ENCODE results near the gene DYRK3.

DNA sequence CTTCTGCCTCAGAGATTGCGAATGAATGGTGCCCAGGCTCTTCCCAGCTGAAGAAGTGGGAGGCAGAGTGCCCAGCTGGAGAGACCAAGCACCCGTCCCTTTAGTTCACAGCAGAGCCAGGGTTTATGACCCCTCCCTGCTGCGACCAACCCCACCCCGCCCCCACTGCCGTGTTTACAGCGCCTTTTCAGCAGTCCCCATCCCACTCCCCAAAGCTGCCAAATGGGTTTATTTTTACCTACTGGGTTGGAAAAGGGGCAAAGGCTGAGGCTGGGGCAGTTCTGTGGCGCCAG is 23.6 kb downstream of the DYRK3 start:
- TF ChIP-seq BACH1 (IDR thresholded peaks at IDR 0.05; ENCODE audit: borderline replicate concordance), result no peak
- no peak for TF ChIP-seq LARP7 (IDR thresholded peaks at IDR 0.05)
- no peak for TF ChIP-seq FOS (IDR thresholded peaks at IDR 0.05; ENCODE audit: borderline replicate concordance, extremely low read depth, insufficient read length)
- TF ChIP-seq NFIC (IDR thresholded peaks at IDR 0.05; ENCODE audit: low read depth, low read length), result no peak
- TF ChIP-seq, protein P1, sequence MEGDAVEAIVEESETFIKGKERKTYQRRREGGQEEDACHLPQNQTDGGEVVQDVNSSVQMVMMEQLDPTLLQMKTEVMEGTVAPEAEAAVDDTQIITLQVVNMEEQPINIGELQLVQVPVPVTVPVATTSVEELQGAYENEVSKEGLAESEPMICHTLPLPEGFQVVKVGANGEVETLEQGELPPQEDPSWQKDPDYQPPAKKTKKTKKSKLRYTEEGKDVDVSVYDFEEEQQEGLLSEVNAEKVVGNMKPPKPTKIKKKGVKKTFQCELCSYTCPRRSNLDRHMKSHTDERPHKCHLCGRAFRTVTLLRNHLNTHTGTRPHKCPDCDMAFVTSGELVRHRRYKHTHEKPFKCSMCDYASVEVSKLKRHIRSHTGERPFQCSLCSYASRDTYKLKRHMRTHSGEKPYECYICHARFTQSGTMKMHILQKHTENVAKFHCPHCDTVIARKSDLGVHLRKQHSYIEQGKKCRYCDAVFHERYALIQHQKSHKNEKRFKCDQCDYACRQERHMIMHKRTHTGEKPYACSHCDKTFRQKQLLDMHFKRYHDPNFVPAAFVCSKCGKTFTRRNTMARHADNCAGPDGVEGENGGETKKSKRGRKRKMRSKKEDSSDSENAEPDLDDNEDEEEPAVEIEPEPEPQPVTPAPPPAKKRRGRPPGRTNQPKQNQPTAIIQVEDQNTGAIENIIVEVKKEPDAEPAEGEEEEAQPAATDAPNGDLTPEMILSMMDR (IDR thresholded peaks at IDR 0.05 in 2 of 3, conservative IDR thresholded peaks at IDR 0.05 in 1 of 3; ENCODE audit: control insufficient read depth in 2 of 3, extremely low read depth in 1 of 3, insufficient read depth in 1 of 3, low read depth in 3 of 3, low read length in 3 of 3), result no peak
- TF ChIP-seq RFX5 (IDR thresholded peaks at IDR 0.05; ENCODE audit: low read depth, low read length), result no peak
- no peak for TF ChIP-seq EP300 (IDR thresholded peaks at IDR 0.05; ENCODE audit: borderline replicate concordance in 1 of 2, control insufficient read depth in 1 of 2, low read depth in 2 of 2, low read length in 2 of 2)
- TF ChIP-seq, protein P2, sequence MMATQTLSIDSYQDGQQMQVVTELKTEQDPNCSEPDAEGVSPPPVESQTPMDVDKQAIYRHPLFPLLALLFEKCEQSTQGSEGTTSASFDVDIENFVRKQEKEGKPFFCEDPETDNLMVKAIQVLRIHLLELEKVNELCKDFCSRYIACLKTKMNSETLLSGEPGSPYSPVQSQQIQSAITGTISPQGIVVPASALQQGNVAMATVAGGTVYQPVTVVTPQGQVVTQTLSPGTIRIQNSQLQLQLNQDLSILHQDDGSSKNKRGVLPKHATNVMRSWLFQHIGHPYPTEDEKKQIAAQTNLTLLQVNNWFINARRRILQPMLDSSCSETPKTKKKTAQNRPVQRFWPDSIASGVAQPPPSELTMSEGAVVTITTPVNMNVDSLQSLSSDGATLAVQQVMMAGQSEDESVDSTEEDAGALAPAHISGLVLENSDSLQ (IDR thresholded peaks at IDR 0.05), result no peak
- no peak for TF ChIP-seq BHLHE40 (IDR thresholded peaks at IDR 0.05; ENCODE audit: borderline replicate concordance in 1 of 2, low read depth in 2 of 2, low read length in 1 of 2)
